K562 (cell line): ENCODE results near the gene ZNF687. TPM values are rescaled to one million over a fixed set of nuclear protein-coding genes. Genes with fewer than 3 reads are reported as not detected.
A peak's percentile ranks its signal among the peaks of the same experiment; 100 is the strongest.

ENCODE experiments used
- MAFF ChIP-seq: IDR thresholded peaks from 2 replicates; pipeline ENCODE4 v1.6.1; 2012; ENCODE audit warnings: low read length, improper control_type of control experiment
- PBX2 ChIP-seq, 2 experiments: IDR thresholded peaks in 1 of 2; conservative IDR thresholded peaks in 1 of 2; 2 replicates each; pipeline ENCODE4 v1.6.1; 2016; ENCODE audit warnings: low read depth in 2 of 2, mild to moderate bottlenecking in 1 of 2, missing compliant biosample characterization in 1 of 2, missing genetic modification characterization in 1 of 2, moderate library complexity in 1 of 2
- PKNOX1 ChIP-seq: fragments of 450-650 bp; IDR thresholded peaks from 2 replicates; pipeline ENCODE4 v1.6.1; 2016
- THRAP3 ChIP-seq: fragments of 450-650 bp; IDR thresholded peaks from 2 replicates; pipeline ENCODE4 v1.6.1; 2016; ENCODE audit warnings: mild to moderate bottlenecking, inconsistent platforms, borderline replicate concordance
- polyA plus RNA-seq, 8 experiments: library from polyadenylated mRNA; depleted of rRNA in 4 of 8; stranded (reverse) in 5 of 8; unstranded in 3 of 8; fragments of >200 nt; fragmentation: Nextera tagmentation in 2 of 8; fragmentation: Illumina TruSeq in 1 of 8; extraction: Ambion mirVana in 2 of 8; extraction: Trizol in 1 of 8; gene quantifications; 2 replicates each; pipeline versions ENCODE4 v1.2.1 to v1.2.3, GENCODE V29; 2011 to 2014; ENCODE audit warnings: inconsistent platforms in 1 of 8, missing spikeins in 1 of 8
- total RNA-seq, 7 experiments: library from RNA; depleted of rRNA in 6 of 7; stranded (reverse); fragments of >200 nt in 6 of 7; fragmentation: Illumina TruSeq in 2 of 7; extraction: Trizol in 2 of 7; gene quantifications; 2 replicates each; pipeline versions ENCODE4 v1.2.1 to v1.2.3, GENCODE V29; 2011 to 2021; ENCODE audit warnings: low replicate concordance in 1 of 7

ZNF687 gene
- total and polyA plus RNA-seq, 9 of the 15 experiments (the other 6 are each of a cell fraction or from before 2014, with no cell fraction given): 0.13 to 26.4 (median 10.6) TPM

- TF ChIP-seq PBX2 (CRISPR knock-in tag; IDR thresholded peaks at IDR 0.05; ENCODE audit: low read depth) (no peak), PBX2 (tag; conservative IDR thresholded peaks at IDR 0.05; ENCODE audit: low read depth) (0 out of 2 replicates have a peak, but pooled peaks have one; percentile 43), THRAP3 (0 out of 2 replicates have a peak, but pooled peaks have one; percentile 52), PKNOX1 (peak; percentile 85), MAFF (no peak)
These were observed 30.2 kb upstream of the ZNF687 start (continued) for GRCh38 chr1:151251656-151252470.
